Measurements from ENCODE around the gene LRTM2.

The LRTM2 gene

GRCh38 chr12:1787714-1788113 lies 32.7 kb upstream of the LRTM2 start:
- Histone ChIP-seq H3K4me3 (no peak overlapping the region), H3K27ac (no peak overlapping the region), H4K20me1 (peaks cover 0 to 75% (median 47%) of the 10 kb centered on the region in 11 experiments; a peak in 15 of 22 replicates), H3K36me3 (peaks cover 40 to 69% (median 61%) of the 10 kb centered on the region in 11 experiments), H3K9ac (no peak overlapping the region; a peak in 1 of 22 replicates), H3K27me3 (no peaks in the 10 kb centered on the region), H3K9me3 (replicated peaks in 1 of 11) (no peaks in the 10 kb centered on the region), H3K4me2 (no peak overlapping the region), H3K4me1 (peaks cover 21 to 42% (median 40%) of the 10 kb centered on the region in 10 experiments)
- no peak for TF ChIP-seq Cebpa-rat (IDR thresholded peaks at IDR 0.05)

GRCh38 chr12:1790444-1790843 lies 29.9 kb upstream of the LRTM2 start:
- peaks cover 0 to 59% (median 35%) of the 10 kb centered on the region in 11 experiments; a peak in 15 of 22 replicates for H4K20me1 ChIP-seq
- H3K27ac ChIP-seq: peak overlapping the region in 5 of 11 experiments; percentile 13 to 46 (median 41); a peak in 5 of 22 replicates
- H3K9ac ChIP-seq: peak overlapping the region in 4 of 11 experiments; percentile 9 to 16 (median 14); a peak in 4 of 22 replicates
- H3K4me3 ChIP-seq: no peak overlapping the region
- H3K4me1 ChIP-seq: peaks cover 37 to 65% (median 60%) of the 10 kb centered on the region in 10 experiments
- H3K9me3 ChIP-seq (replicated peaks in 1 of 11): no peaks in the 10 kb centered on the region
- no peak for TF ChIP-seq Cebpa-rat (IDR thresholded peaks at IDR 0.05)
- peak overlapping the region in 9 of 11 experiments; percentile 4 to 56 (median 44); a peak in 15 of 22 replicates for H3K4me2 ChIP-seq
- peaks cover 25 to 65% (median 47%) of the 10 kb centered on the region in 11 experiments for H3K36me3 ChIP-seq
- no peaks in the 10 kb centered on the region for H3K27me3 ChIP-seq

- no peak for TF ChIP-seq Cebpa-rat (IDR thresholded peaks at IDR 0.05)
- no peaks in the 10 kb centered on the region for H3K27me3 ChIP-seq
- peak overlapping the region in 9 of 11 experiments; percentile 3 to 62 (median 56); a peak in 16 of 22 replicates for H3K4me2 ChIP-seq
- no peaks in the 10 kb centered on the region for H3K9me3 ChIP-seq (replicated peaks in 1 of 11)
- H3K4me3 ChIP-seq: no peak overlapping the region
- H4K20me1 ChIP-seq: peaks cover 0 to 60% (median 35%) of the 10 kb centered on the region in 11 experiments; a peak in 15 of 22 replicates
- H3K9ac ChIP-seq: peak overlapping the region in 7 of 11 experiments; percentile 3 to 47 (median 18); a peak in 7 of 22 replicates
- peak overlapping the region in 7 of 11 experiments; percentile 9 to 50 (median 23); a peak in 5 of 22 replicates for H3K27ac ChIP-seq
- H3K36me3 ChIP-seq: peaks cover 19 to 57% (median 39%) of the 10 kb centered on the region in 11 experiments
- H3K4me1 ChIP-seq: peaks cover 36 to 69% (median 66%) of the 10 kb centered on the region in 10 experiments
Observed at GRCh38 chr12:1791104-1791841, 29.1 kb upstream of the LRTM2 start.

GRCh38 chr12:1792406-1792805 lies 28.0 kb upstream of the LRTM2 start:
- H3K9me3 ChIP-seq (replicated peaks in 1 of 11): no peaks in the 10 kb centered on the region
- H3K4me3 ChIP-seq: no peak overlapping the region
- no peak for TF ChIP-seq Cebpa-rat (IDR thresholded peaks at IDR 0.05)

GRCh38 chr12:1793426-1794210 lies 26.7 kb upstream of the LRTM2 start:
- peaks cover 0 to 41% (median 23%) of the 10 kb centered on the region in 11 experiments; a peak in 17 of 22 replicates for H3K36me3 ChIP-seq
- peaks cover 0 to 53% (median 26%) of the 10 kb centered on the region in 11 experiments; a peak in 14 of 22 replicates for H4K20me1 ChIP-seq
- peak overlapping the region in 8 of 11 experiments; percentile 17 to 62 (median 48); a peak in 11 of 22 replicates for H3K4me2 ChIP-seq
- no peak for TF ChIP-seq Cebpa-rat (IDR thresholded peaks at IDR 0.05)
- peaks cover 50 to 91% (median 87%) of the 10 kb centered on the region in 10 experiments for H3K4me1 ChIP-seq
- no peak overlapping the region for H3K4me3 ChIP-seq
- no peaks in the 10 kb centered on the region for H3K27me3 ChIP-seq
- peak overlapping the region in 8 of 11 experiments; percentile 2 to 42 (median 21); a peak in 8 of 22 replicates for H3K9ac ChIP-seq
- H3K9me3 ChIP-seq (replicated peaks in 1 of 11): no peaks in the 10 kb centered on the region
- peak overlapping the region in 4 of 11 experiments; percentile 8 to 31 (median 24); a peak in 4 of 22 replicates for H3K27ac ChIP-seq

More at GRCh38 chr12:1792406-1792805, 28.0 kb upstream of the LRTM2 start:
- H3K4me1 ChIP-seq: peaks cover 38 to 80% (median 77%) of the 10 kb centered on the region in 10 experiments
- H3K27me3 ChIP-seq: no peaks in the 10 kb centered on the region
- H3K4me2 ChIP-seq: peak overlapping the region in 9 of 11 experiments; percentile 17 to 62 (median 42); a peak in 17 of 22 replicates
- H3K27ac ChIP-seq: peak overlapping the region in 5 of 11 experiments; percentile 9 to 50 (median 16); a peak in 5 of 22 replicates
- peaks cover 9 to 46% (median 28%) of the 10 kb centered on the region in 11 experiments; a peak in 21 of 22 replicates for H3K36me3 ChIP-seq
- peak overlapping the region in 6 of 11 experiments; percentile 2 to 45 (median 22); a peak in 8 of 22 replicates for H3K9ac ChIP-seq
- peaks cover 0 to 53% (median 35%) of the 10 kb centered on the region in 11 experiments; a peak in 15 of 22 replicates for H4K20me1 ChIP-seq

GRCh38 chr12:1794440-1795090 lies 25.8 kb upstream of the LRTM2 start:
- Histone ChIP-seq H3K27ac (peak overlapping the region in 4 of 11 experiments; percentile 31 to 63 (median 36); a peak in 3 of 22 replicates), H3K9me3 (replicated peaks in 1 of 11) (no peaks in the 10 kb centered on the region), H3K27me3 (no peaks in the 10 kb centered on the region), H3K9ac (peak overlapping the region in 8 of 11 experiments; percentile 2 to 93 (median 16); a peak in 10 of 22 replicates), H3K4me2 (peak overlapping the region in 10 of 11 experiments; percentile 86 to 99 (median 97); a peak in 15 of 22 replicates), H3K36me3 (peaks cover 0 to 49% (median 28%) of the 10 kb centered on the region in 11 experiments; a peak in 17 of 22 replicates), H3K4me1 (peaks cover 59 to 99% (median 96%) of the 10 kb centered on the region in 10 experiments), H4K20me1 (peaks cover 0 to 53% (median 26%) of the 10 kb centered on the region in 11 experiments; a peak in 14 of 22 replicates), H3K4me3 (no peak overlapping the region)
- no peak for TF ChIP-seq Cebpa-rat (IDR thresholded peaks at IDR 0.05)

- Histone ChIP-seq H3K4me3 (peak overlapping the region in 5 of 10 experiments; percentile 13 to 71 (median 39); a peak in 6 of 20 replicates), H3K9me3 (replicated peaks in 1 of 11) (no peaks in the 10 kb centered on the region), H3K4me2 (peak overlapping the region; percentile 86 to 99 (median 97)), H3K9ac (peak overlapping the region; percentile 40 to 94 (median 67); a peak in 20 of 22 replicates), H3K4me1 (peaks cover 64 to 99% (median 96%) of the 10 kb centered on the region in 10 experiments), H4K20me1 (peaks cover 0 to 47% (median 22%) of the 10 kb centered on the region in 11 experiments; a peak in 14 of 22 replicates), H3K36me3 (peaks cover 0 to 55% (median 33%) of the 10 kb centered on the region in 11 experiments; a peak in 17 of 22 replicates), H3K27ac (peak overlapping the region in 9 of 11 experiments; percentile 8 to 100 (median 56); a peak in 14 of 22 replicates), H3K27me3 (no peaks in the 10 kb centered on the region)
- TF ChIP-seq Cebpa-rat (IDR thresholded peaks at IDR 0.05): no peak
Observed at GRCh38 chr12:1795221-1795784, 25.1 kb upstream of the LRTM2 start.

All from BLaER1 treated with 17β-estradiol and CSF1 and Interleukin-3, amounts not matched to agents 10 nM and 100 nM (cell line).